Prostate gland (tissue), 2 donors: ENCODE measurements around the gene ADAMTS19. TPM values are rescaled to one million over a fixed set of nuclear protein-coding genes. Genes with fewer than 3 reads are reported as not detected.

Experiments used
- DNase-seq: peaks from one replicate; pipeline ENCODE4 v3.0.0-alpha.2; 2019; ENCODE audit warnings: low spot score
- H3K27ac ChIP-seq, 2 donors: fragments of 200-600 bp; sonication (generic); 2 replicates each; pipeline ENCODE4 v1.5.1; 2017 to 2019
- H3K27me3 ChIP-seq: fragments of 200-600 bp; sonication (generic); replicated peaks from 2 replicates; pipeline ENCODE4 v1.5.1; 2019; ENCODE audit not compliant: insufficient read depth
- H3K36me3 ChIP-seq, 2 donors: fragments of 200-600 bp; sonication (generic); 1 replicate in 1 of 2; 2 replicates in 1 of 2; pipeline versions ENCODE4 v1.5.1 to v1.8.1; 2017 to 2019
- H3K4me1 ChIP-seq: fragments of 200-600 bp; sonication (generic); replicated peaks from 2 replicates; pipeline ENCODE4 v1.5.1; 2019
- H3K4me3 ChIP-seq, 2 donors: fragments of 200-600 bp; sonication (generic); 2 replicates each; pipeline ENCODE4 v1.5.1; 2017 to 2019
- H3K9me3 ChIP-seq: fragments of 200-600 bp; sonication (generic); 2 replicates; pipeline ENCODE4 v1.5.1; 2017
- CTCF ChIP-seq, 4 experiments: fragments of 200-600 bp in 2 of 4; fragments of 450-650 bp in 2 of 4; sonication (generic) in 2 of 4; IDR thresholded peaks; 1 replicate in 3 of 4; 2 replicates in 1 of 4; pipeline ENCODE4 v1.5.1; 2016 to 2019; ENCODE audit warnings: antibody characterized with exemption in 4 of 4, mild to moderate bottlenecking in 2 of 4, moderate library complexity in 2 of 4
- POLR2A ChIP-seq: fragments of 450-650 bp; IDR thresholded peaks from one replicate; pipeline ENCODE4 v1.6.1; 2016; ENCODE audit warnings: antibody characterized with exemption, mild to moderate bottlenecking
- POLR2AphosphoS5 ChIP-seq: sonication (generic); formaldehyde crosslinking; IDR thresholded peaks from one replicate; pipeline ENCODE4 v1.6.1; 2017; ENCODE audit warnings: antibody characterized with exemption
- WGBS: methylation state at CpG from one replicate; pipeline ENCODE4 v1.1.5; 2018; 5-methylcytosine and 5-hydroxymethylcytosine counted together
- intact Hi-C: fragments of 100-400 bp; cut with DNase I; formaldehyde crosslinking; loops from one replicate; pipeline ENCODE4 v1.14.2; 2022
- total RNA-seq, 2 donors: library from RNA; depleted of rRNA; stranded (reverse); fragments of >200 nt; gene quantifications; one replicate each; pipeline ENCODE4 v1.1.0, GENCODE V29; 2016

ADAMTS19 gene
- total RNA-seq, 2 donors from 2014 or later = 1.3 to 3.0 TPM

- WGBS = 43% methylated on average over 9 of the region's 9 CpGs
- intact Hi-C loops = loop anchor here (2.0 to 5.0 kb wide), 2 partner anchors 82 to 869 kb away; no protein-coding TSS in a partner anchor
Measured at GRCh38 chr5:129771058-129771838, 311.1 kb downstream of the ADAMTS19 start.

GRCh38 chr5:129773376-129773775, 313.3 kb downstream of the ADAMTS19 start:
- TF ChIP-seq POLR2A = no peak
- WGBS = 85% methylated on average over 5 of the region's 5 CpGs
- no peaks in the 10 kb centered on the region for H3K27me3 ChIP-seq
- H3K4me1 ChIP-seq = no peaks in the 10 kb centered on the region
- no peak for DNase-seq
- H3K4me3 ChIP-seq = no peak overlapping the region
- H3K36me3 ChIP-seq = no peaks in the 10 kb centered on the region
- H3K27ac ChIP-seq = no peak overlapping the region
- intact Hi-C loops = loop anchor here (5.0 kb wide), 1 partner anchor 871 kb away; no protein-coding TSS in a partner anchor
- no peaks in the 10 kb centered on the region for H3K9me3 ChIP-seq

More at GRCh38 chr5:129771058-129771838, 311.1 kb downstream of the ADAMTS19 start:
- no peaks in the 10 kb centered on the region for H3K4me1 ChIP-seq
- no peaks in the 10 kb centered on the region for H3K9me3 ChIP-seq
- peak in 3 of 4 experiments; percentile 60 to 70 (median 69) for TF ChIP-seq CTCF (IDR thresholded peaks at IDR 0.05)
- TF ChIP-seq POLR2AphosphoS5 = no peak
- no peaks in the 10 kb centered on the region for H3K27me3 ChIP-seq
- DNase-seq = peak; percentile 46
- no peak overlapping the region for H3K4me3 ChIP-seq
- H3K27ac ChIP-seq = no peak overlapping the region
- no peaks in the 10 kb centered on the region for H3K36me3 ChIP-seq

GRCh38 chr5:129781594-129781993, 321.5 kb downstream of the ADAMTS19 start:
- no peak overlapping the region for H3K27ac ChIP-seq
- WGBS = 55% methylated on average over 2 of the region's 2 CpGs
- H3K36me3 ChIP-seq = no peaks in the 10 kb centered on the region
- no peaks in the 10 kb centered on the region for H3K4me1 ChIP-seq
- no peaks in the 10 kb centered on the region for H3K9me3 ChIP-seq
- intact Hi-C loops = no loop called here
- no peak for TF ChIP-seq POLR2A
- no peak for TF ChIP-seq CTCF (IDR thresholded peaks at IDR 0.05)
- TF ChIP-seq POLR2AphosphoS5 = no peak
- no peaks in the 10 kb centered on the region for H3K27me3 ChIP-seq
- no peak overlapping the region for H3K4me3 ChIP-seq
- no peak for DNase-seq
